Esophagus squamous epithelium (tissue), 5 donors: Measurements from ENCODE around the gene RNF25. TPM values are rescaled to one million over a fixed set of nuclear protein-coding genes. Genes with fewer than 3 reads are reported as not detected.
A peak's percentile ranks its signal among the peaks of the same experiment; 100 is the strongest.

Source experiments
- DNase-seq: peaks from one replicate; lab custom pipeline; 2025; lab: John Stamatoyannopoulos, UW
- H3K27ac ChIP-seq, 4 donors: fragments of 200-600 bp; sonication (generic); one replicate each; pipeline ENCODE4 v1.5.1; 2016 to 2019; ENCODE audit warnings: mild to moderate bottlenecking in 1 of 4
- H3K27me3 ChIP-seq, 4 donors: fragments of 200-600 bp; sonication (generic); 1 replicate in 3 of 4; 2 replicates in 1 of 4; pipeline versions ENCODE4 v1.5.1 to v1.6.0; 2017 to 2021; ENCODE audit warnings: antibody characterized with exemption in 1 of 4
- H3K36me3 ChIP-seq, 3 donors: fragments of 200-600 bp; sonication (generic); one replicate each; pipeline ENCODE4 v1.5.1; 2016 to 2019
- H3K4me1 ChIP-seq, 3 donors: fragments of 200-600 bp; sonication (generic); one replicate each; pipeline ENCODE4 v1.5.1; 2017 to 2019
- H3K4me3 ChIP-seq, 4 donors: fragments of 200-600 bp; sonication (generic); 1 replicate in 3 of 4; 2 replicates in 1 of 4; pipeline ENCODE4 v1.5.1; 2016 to 2019; ENCODE audit warnings: mild to moderate bottlenecking in 2 of 4, moderate library complexity in 1 of 4
- H3K9me3 ChIP-seq, 3 donors: fragments of 200-600 bp; sonication (generic); one replicate each; pipeline ENCODE4 v1.5.1; 2016 to 2019
- CTCF ChIP-seq, 6 experiments: fragments of 450-650 bp in 4 of 6; fragments of 200-600 bp in 2 of 6; sonication (generic) in 2 of 6; IDR thresholded peaks; one replicate each; pipeline ENCODE4 v1.5.1; 2016 to 2019; ENCODE audit warnings: antibody characterized with exemption in 6 of 6, mild to moderate bottlenecking in 4 of 6, moderate library complexity in 4 of 6
- POLR2A ChIP-seq, 4 donors: fragments of 450-650 bp; IDR thresholded peaks; one replicate each; pipeline ENCODE4 v1.6.1; 2017; ENCODE audit warnings: antibody characterized with exemption in 4 of 4, mild to moderate bottlenecking in 4 of 4, moderate library complexity in 3 of 4
- WGBS, 2 donors: methylation state at CpG; one replicate each; pipeline ENCODE4 v1.1.5; 2018; 5-methylcytosine and 5-hydroxymethylcytosine counted together
- intact Hi-C: fragments of 100-400 bp; cut with DNase I; formaldehyde crosslinking; loops from one replicate; pipeline ENCODE4 v1.15.0; 2022
- total RNA-seq, 4 donors: library from RNA; depleted of rRNA; stranded (reverse); fragments of >200 nt; gene quantifications; one replicate each; pipeline ENCODE4 v1.1.0, GENCODE V29; 2016
- donor health status: DM: yes; HTN: yes; CAD: no.

The RNF25 gene
- total RNA-seq, 4 donors from 2014 or later, result 9.6 to 17.4 (median 15.7) TPM

- H3K27me3 ChIP-seq, result no peaks in the 10 kb centered on the region
- no peak overlapping the region for H3K27ac ChIP-seq
- no peaks in the 10 kb centered on the region for H3K4me1 ChIP-seq
- H3K4me3 ChIP-seq, result no peak overlapping the region
- TF ChIP-seq POLR2A (IDR thresholded peaks at IDR 0.05), result no peak
- no peak for TF ChIP-seq CTCF (IDR thresholded peaks at IDR 0.05)
- no peaks in the 10 kb centered on the region for H3K9me3 ChIP-seq
- intact Hi-C loops, result no loop called here
- H3K36me3 ChIP-seq, result peaks cover 0 to 83% (median 5%) of the 10 kb centered on the region in 3 donors
- DNase-seq, result no peak
- whole genome bisulfite sequencing, 2 donors, result 77 to 79% methylated on average over 2 to 3 of the region's 3 CpGs
These were observed 8.3 kb upstream of the RNF25 start for GRCh38 chr2:218680061-218680460.

GRCh38 chr2:218679119-218679518 lies 7.3 kb upstream of the RNF25 start:
- H3K36me3 ChIP-seq, result peaks cover 0 to 82% (median 0%) of the 10 kb centered on the region in 3 donors
- TF ChIP-seq CTCF (IDR thresholded peaks at IDR 0.05) (no peak), POLR2A (IDR thresholded peaks at IDR 0.05) (no peak)
- 53 to 69% methylated on average over 4 of the region's 4 CpGs for WGBS, 2 donors

DNA sequence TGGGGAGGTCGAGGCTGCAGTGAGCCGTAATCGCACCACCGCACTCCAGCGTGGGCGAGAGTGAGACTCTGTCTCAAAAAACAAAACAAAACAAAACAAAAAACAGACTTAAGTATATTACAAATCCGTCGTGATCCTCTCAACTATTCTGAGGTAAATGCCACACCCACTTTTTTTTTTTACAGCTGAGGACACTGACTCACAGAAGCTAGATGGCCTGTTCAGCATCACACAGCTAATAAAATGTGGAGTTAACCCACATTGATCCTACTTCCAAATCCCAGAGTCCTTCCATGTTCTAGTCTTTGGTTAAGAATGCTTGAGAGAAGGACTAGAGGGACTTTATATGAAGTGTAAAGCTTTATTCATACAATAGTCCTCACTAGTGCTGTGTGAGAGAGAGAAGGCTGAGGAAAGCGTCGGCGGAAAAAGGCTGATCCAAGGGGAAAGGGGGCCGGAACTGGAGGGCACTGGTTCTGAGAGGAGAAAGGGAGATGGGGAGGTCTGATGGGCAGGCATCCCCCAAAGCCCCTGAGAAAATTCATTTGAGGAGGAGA lies 627 bp downstream of the RNF25 start:
- H3K9me3 ChIP-seq, result no peaks in the 10 kb centered on the region
- DNase-seq, result no peak
- peaks cover 5 to 33% (median 15%) of the 10 kb centered on the region in 3 donors for H3K4me1 ChIP-seq
- H3K27ac ChIP-seq, result peak overlapping the region; percentile 73 to 86 (median 84)
- H3K36me3 ChIP-seq, result peaks cover 10 to 43% (median 13%) of the 10 kb centered on the region in 3 donors
- WGBS, 2 donors, result 29 to 32% methylated on average over 12 of the region's 12 CpGs
- H3K27me3 ChIP-seq, result no peaks in the 10 kb centered on the region
- TF ChIP-seq CTCF (IDR thresholded peaks at IDR 0.05) (no peak), POLR2A (IDR thresholded peaks at IDR 0.05) (no peak)
- intact Hi-C loops, result no loop called here
- H3K4me3 ChIP-seq, result peak overlapping the region; percentile 56 to 92 (median 84)

More at GRCh38 chr2:218679119-218679518, 7.3 kb upstream of the RNF25 start:
- H3K27ac ChIP-seq, result no peak overlapping the region
- H3K27me3 ChIP-seq, result no peaks in the 10 kb centered on the region
- H3K9me3 ChIP-seq, result no peaks in the 10 kb centered on the region
- no peak overlapping the region for H3K4me3 ChIP-seq
- intact Hi-C loops, result no loop called here
- H3K4me1 ChIP-seq, result no peaks in the 10 kb centered on the region
- no peak for DNase-seq

DNA sequence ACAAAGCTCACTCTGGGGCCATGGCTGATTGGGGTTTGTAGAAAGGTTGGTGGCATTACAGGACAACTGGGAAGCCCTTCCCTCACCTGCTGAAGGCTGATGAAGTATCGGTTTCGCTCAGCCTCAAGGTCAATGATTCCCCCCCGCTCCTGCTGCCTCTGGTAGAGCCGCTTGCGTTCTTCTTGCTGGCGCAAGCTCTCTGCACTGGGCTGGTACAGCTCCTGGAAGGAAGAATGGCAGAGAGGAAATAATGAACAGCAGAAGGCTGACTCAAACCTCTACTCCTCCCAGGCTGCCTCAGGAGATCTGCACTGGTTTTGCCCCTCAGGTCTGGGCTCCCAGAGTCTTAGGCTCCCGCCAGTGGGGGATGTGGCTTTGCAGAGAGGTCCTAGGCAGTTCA lies 7.1 kb downstream of the RNF25 start:
- no peak overlapping the region for H3K4me3 ChIP-seq
- H3K27ac ChIP-seq, result no peak overlapping the region
- H3K4me1 ChIP-seq, result peaks cover 0 to 14% (median 9%) of the 10 kb centered on the region in 3 donors
- DNase-seq, result no peak
- intact Hi-C loops, result no loop called here
- TF ChIP-seq CTCF (IDR thresholded peaks at IDR 0.05), result no peak
- no peak for TF ChIP-seq POLR2A (IDR thresholded peaks at IDR 0.05)
- H3K9me3 ChIP-seq, result no peaks in the 10 kb centered on the region
- 100% methylated on average over 1 to 6 of the region's 7 CpGs for WGBS, 2 donors
- peaks cover 28 to 83% (median 47%) of the 10 kb centered on the region in 3 donors for H3K36me3 ChIP-seq
- no peaks in the 10 kb centered on the region for H3K27me3 ChIP-seq

GRCh38 chr2:218663901-218664300 lies 7.9 kb downstream of the RNF25 start:
- DNase-seq, result no peak
- WGBS, 2 donors, result 89% methylated on average over 10 of the region's 15 CpGs; no CpG with 5 or more reads in 1 of the 2 donors
- TF ChIP-seq CTCF (IDR thresholded peaks at IDR 0.05), result no peak
- TF ChIP-seq POLR2A (IDR thresholded peaks at IDR 0.05), result no peak
- no peak overlapping the region for H3K27ac ChIP-seq
- H3K4me3 ChIP-seq, result no peak overlapping the region
- intact Hi-C loops, result no loop called here
- H3K9me3 ChIP-seq, result no peaks in the 10 kb centered on the region
- H3K4me1 ChIP-seq, result peaks cover under 1 to 13% (median 9%) of the 10 kb centered on the region in 3 donors
- no peaks in the 10 kb centered on the region for H3K27me3 ChIP-seq
- H3K36me3 ChIP-seq, result peaks cover 28 to 77% (median 47%) of the 10 kb centered on the region in 3 donors
